ENCODE data around the gene TRIM7.
A peak's percentile ranks its signal among the peaks of the same experiment; 100 is the strongest.

The TRIM7 gene

GRCh38 chr5:181242031-181242451 is 37.0 kb upstream of the TRIM7 start:
- H3K27ac ChIP-seq = peak overlapping the region; percentile 97
- TF ChIP-seq ZFX (IDR thresholded peaks at IDR 0.05; ENCODE audit: borderline replicate concordance) = no peak
- TF ChIP-seq CTCF (IDR thresholded peaks at IDR 0.05) = no peak

- TF ChIP-seq ZFX (IDR thresholded peaks at IDR 0.05; ENCODE audit: borderline replicate concordance) = no peak
- no peak for TF ChIP-seq CTCF (IDR thresholded peaks at IDR 0.05)
- H3K27ac ChIP-seq = peak overlapping the region; percentile 97
Measured at GRCh38 chr5:181241393-181241975, 36.5 kb upstream of the TRIM7 start.

GRCh38 chr5:181239062-181239663 is 34.2 kb upstream of the TRIM7 start:
- H3K27ac ChIP-seq = peak overlapping the region; percentile 97
- TF ChIP-seq CTCF (IDR thresholded peaks at IDR 0.05) (no peak), ZFX (IDR thresholded peaks at IDR 0.05; ENCODE audit: borderline replicate concordance) (no peak)

GRCh38 chr5:181237729-181238385 is 32.9 kb upstream of the TRIM7 start:
- TF ChIP-seq CTCF (IDR thresholded peaks at IDR 0.05) = no peak
- TF ChIP-seq ZFX (IDR thresholded peaks at IDR 0.05; ENCODE audit: borderline replicate concordance) = no peak
- H3K27ac ChIP-seq = peak overlapping the region; percentile 97; the same call in 1 of the 2 replicates

- no peak for TF ChIP-seq ZFX (IDR thresholded peaks at IDR 0.05; ENCODE audit: borderline replicate concordance)
- no peak for TF ChIP-seq CTCF (IDR thresholded peaks at IDR 0.05)
- peak overlapping the region; percentile 97 for H3K27ac ChIP-seq
Measured at GRCh38 chr5:181236954-181237641, 32.1 kb upstream of the TRIM7 start.

- H3K27ac ChIP-seq = peak overlapping the region; percentile 97
- TF ChIP-seq ZFX (IDR thresholded peaks at IDR 0.05; ENCODE audit: borderline replicate concordance) = no peak
- TF ChIP-seq CTCF (IDR thresholded peaks at IDR 0.05) = no peak
Measured at GRCh38 chr5:181236471-181236870, 31.5 kb upstream of the TRIM7 start.
